Stimulated activated CD8-positive, alpha-beta memory T cell treated with anti-CD3 and anti-CD28 coated beads, Interleukin-15, amount 100 ng/mL, for 1 hour (primary cell): Measurements from ENCODE around the gene TRPM1.

ENCODE experiments used
- DNase-seq: peaks from one replicate; pipeline ENCODE4 v3.0.0-alpha.2; 2020; ENCODE audit warnings: low read depth

Gene TRPM1

DNA sequence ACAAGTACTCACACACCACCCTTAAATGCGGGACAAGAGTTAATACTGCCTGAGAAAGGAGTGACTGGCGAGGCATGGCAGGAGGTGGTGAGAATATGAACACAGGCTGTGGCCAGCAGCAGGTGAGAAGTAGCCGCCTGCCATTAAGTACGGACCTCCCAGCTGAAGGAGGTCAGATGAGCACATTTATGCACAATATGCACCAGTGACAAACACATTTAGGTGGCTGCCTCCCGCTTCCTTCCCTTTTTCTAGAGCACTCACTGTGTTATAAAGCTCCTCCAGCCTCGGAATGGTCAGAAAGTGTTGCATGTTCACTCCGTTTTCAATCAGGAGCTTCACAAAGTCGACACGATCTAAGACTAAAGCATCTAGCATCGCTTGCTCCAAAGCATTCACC is 52.4 kb downstream of the TRPM1 start:
- DNase-seq, result no peak

DNA sequence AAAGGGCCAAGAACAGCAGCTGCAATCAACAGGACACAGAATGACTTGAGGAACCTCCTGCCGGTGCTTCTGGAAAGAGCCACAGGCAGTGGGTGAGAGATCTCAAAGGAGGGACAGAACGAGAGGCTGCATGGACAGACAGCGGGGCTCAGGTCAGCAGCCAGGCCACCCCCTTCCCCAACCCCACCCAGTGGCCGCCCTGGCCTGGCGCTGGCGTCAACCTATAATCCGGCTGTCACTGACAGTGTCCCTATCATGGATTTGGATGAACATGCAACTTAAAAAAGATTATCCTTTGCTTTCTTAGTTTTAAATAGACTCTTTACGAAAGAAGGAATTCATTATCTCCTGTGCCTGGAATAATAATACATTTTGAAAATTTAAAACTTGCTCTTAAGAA is 54.1 kb downstream of the TRPM1 start:
- DNase-seq, result no peak

GRCh38 chr15:31046759-31047359 is 54.7 kb downstream of the TRPM1 start:
- no peak for DNase-seq

DNA sequence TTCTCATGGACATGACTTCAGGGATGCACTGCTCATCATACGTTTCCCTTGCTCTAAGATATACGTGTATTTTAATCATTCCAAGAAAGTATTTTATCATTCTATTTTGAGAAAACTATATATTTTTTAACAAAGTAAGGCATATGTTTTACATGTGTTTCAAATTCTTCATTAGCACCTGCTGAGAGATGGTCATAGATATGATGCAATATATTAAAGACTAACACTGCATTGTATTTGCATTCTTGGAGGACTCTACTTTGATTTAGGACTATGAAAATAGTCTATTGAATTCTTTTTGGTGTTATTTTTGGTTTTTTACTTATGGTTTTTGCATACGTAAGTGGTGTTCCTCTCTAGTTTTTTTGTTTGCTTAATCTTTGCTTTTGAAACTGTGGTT is 55.9 kb downstream of the TRPM1 start:
- no peak for DNase-seq

DNA sequence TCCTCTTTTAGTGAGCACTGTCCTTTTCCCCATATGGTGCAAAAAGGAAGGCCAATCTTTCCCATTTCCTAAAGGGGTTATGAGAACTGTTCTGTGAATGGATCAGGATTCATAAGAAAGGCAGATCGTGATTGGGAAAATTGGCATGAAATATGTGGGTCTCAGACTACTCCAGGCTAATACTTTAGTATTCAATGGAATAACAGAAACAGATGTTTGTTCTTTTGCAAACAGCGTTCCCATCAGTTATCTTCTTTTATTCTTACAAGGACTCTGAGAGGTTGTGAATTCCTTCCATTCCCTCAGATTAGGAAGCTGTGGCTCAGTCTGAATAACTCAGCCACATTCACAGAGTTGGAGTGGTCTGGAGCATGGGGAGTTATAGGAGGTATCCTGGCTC is 58.8 kb downstream of the TRPM1 start:
- no peak for DNase-seq

GRCh38 chr15:31041610-31042009 is 59.9 kb downstream of the TRPM1 start:
- DNase-seq, result no peak

- no peak for DNase-seq
Measured at GRCh38 chr15:31040611-31041010, 60.9 kb downstream of the TRPM1 start.

DNA sequence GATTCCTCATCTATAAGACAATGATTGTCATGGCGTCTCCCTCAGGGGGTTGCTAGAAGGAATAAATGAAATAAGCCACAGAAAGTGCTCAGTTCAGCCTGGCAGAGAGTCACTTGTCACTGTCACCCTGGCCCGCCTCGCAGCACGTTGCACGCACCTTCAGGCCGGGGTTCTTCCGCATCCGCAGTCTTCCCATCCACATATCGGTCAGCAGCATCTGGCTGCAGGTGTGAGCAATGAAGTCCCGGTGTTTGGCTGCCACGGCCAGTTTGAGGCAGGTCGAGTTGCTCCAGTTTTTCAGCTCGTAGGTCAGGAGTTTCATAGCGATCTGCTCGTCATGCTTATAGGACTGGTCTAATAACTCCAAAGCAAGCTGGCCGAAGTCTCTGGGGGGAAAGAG is 61.6 kb downstream of the TRPM1 start:
- no peak for DNase-seq

- DNase-seq, result no peak
Measured at GRCh38 chr15:31037731-31038477, 63.6 kb downstream of the TRPM1 start.

DNA sequence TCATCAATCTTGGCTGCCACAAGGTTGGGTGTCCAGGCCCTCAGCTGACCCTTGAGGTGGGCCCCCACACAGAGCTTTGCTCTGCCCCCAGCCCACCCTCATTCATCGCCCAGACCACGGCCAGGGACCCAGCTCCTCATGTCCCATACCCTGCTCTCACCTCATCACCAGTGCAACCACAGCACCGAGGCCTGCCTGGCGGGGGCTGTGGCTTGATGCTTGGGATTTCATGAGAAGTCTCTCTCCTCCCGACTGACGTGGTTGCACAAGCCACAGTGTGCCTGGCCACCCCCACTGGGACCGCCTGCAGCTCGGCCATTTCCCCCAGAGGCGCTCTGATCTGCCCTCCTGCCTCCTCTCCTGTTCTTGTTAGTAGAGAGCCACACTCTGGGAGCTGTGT is 64.7 kb downstream of the TRPM1 start:
- DNase-seq, result no peak

- no peak for DNase-seq
Measured at GRCh38 chr15:31035610-31036009, 65.9 kb downstream of the TRPM1 start.

DNA sequence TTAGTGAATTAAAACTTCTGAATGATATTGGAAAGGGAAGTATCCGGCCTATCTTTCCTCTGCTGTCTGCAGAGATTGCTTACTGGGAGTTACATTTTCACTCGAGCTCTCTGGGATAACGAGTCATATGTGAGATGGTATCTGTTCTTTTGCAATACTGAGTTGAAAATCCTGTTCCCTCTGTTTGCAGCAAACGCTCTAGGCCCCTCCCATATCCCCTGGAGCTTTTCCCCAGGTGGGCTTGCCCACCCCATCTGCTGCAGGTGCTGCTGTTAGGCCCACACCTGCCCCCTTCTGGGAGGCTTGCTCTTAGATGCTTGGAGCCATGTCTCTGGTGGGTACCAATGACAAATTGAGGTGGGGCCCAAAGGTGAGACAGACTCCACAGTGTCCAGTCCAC is 67.4 kb downstream of the TRPM1 start:
- DNase-seq, result no peak

GRCh38 chr15:31032961-31033371 is 68.6 kb downstream of the TRPM1 start:
- DNase-seq, result no peak

DNA sequence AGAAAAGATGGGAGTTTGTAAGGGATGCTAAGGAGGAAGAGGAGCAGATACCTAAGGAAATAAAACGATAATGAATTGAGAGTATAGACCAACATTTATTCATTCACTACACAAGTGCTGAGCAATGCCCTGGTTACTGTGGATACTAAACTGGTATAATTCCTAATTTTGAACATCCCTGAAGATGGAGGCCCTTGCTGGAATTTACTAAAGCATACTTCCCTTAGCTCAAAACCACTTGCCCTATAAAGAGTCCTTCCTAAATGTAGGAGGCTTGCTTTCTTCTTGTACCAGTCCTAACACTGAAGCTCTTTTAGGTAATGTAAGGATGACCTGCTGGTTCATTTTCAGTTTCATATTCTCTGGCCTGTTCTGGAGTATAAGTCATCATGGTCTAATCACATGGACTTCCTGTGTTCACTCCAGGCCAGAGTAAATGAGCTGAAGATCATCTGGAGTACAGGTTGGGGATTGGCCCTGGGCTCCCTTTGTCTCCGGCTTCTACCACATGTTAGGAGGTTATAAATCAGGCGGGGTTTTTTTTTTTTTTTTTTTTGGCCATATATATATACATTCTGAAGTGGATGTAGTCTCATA is 70.0 kb downstream of the TRPM1 start:
- no peak for DNase-seq

GRCh38 chr15:31027910-31028578 is 73.5 kb downstream of the TRPM1 start:
- DNase-seq, result no peak

DNA sequence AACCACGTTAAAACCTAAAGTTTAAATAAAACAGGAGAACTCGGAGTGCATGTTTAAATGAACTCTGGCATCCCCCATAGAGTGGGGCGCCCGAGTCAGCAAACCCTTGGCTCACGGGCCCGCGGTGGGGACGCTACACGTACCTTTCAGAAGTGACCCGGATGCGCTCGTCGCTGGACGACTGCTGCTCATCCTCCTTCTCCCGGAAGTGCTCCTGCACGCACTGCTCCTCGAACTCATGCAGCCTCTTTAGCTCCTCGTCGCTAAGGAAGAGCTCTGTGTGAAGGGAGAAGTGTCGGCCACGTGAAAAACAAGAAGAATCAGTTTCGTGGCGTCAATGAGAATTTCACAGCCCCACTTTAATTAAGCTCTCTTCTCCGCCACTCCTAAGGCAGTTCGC is 75.5 kb downstream of the TRPM1 start:
- DNase-seq, result no peak

- DNase-seq, result no peak
Measured at GRCh38 chr15:31024979-31025378, 76.5 kb downstream of the TRPM1 start.

- DNase-seq, result no peak
Measured at GRCh38 chr15:31024330-31024729, 77.2 kb downstream of the TRPM1 start.

GRCh38 chr15:31023841-31024240 is 77.7 kb downstream of the TRPM1 start:
- no peak for DNase-seq

- DNase-seq, result no peak
Measured at GRCh38 chr15:31021067-31021665, 80.4 kb downstream of the TRPM1 start.

- no peak for DNase-seq
Measured at GRCh38 chr15:31020542-31020941, 81.0 kb downstream of the TRPM1 start.

DNA sequence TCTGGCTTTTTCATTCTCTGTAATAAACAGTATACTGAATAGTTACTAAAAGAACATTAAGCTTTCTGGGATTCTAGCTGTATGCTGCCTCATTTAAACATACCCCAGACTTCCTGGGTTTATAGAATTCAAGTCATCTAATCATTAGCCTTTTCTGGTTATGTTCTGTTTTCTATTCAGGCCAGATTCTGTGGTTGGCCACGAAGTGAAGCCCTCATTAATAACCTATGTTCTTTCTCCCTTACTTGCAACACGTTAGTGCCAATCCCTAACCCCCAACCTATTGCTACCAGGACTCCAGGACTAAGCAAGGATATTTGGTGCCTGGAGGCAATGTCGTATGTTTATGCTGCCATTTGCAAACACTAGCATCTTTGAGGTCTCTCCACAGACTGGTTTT is 81.5 kb downstream of the TRPM1 start:
- no peak for DNase-seq

DNA sequence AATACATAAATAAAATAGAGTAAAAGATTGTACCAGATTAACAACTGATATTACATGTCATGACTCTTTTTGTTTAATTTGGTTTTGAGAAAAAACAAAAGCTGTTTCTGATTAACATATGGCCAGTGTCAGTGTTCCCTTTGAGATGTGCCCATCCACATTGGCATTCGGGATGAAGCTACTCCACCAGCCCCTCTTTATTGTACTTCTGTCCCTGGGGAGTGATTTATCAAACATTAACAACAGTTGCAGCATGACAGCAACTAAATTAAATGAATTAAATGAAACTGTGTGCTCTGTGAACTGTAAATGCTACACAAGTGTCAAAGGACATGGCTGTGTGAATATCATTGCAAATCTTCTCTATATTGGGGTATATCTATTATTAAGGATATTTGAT is 84.2 kb downstream of the TRPM1 start:
- DNase-seq, result no peak
